ENCODE measurements around the gene SUV39H2.

The SUV39H2 gene

GRCh38 chr10:14909101-14909500 lies 30.4 kb downstream of the SUV39H2 start:
- in situ Hi-C loops (cut with MboI; ENCODE audit: low sequenced_read_pairs, unreplicated experiment): no loop called here
- TF ChIP-seq CTCF (IDR thresholded peaks at IDR 0.05; ENCODE audit: borderline replicate concordance, control extremely low read depth, extremely low read depth, insufficient read depth, missing control alignments): no peak
- no peak for DNase-seq (ENCODE audit: low spot score)

GRCh38 chr10:14910953-14911352 lies 32.3 kb downstream of the SUV39H2 start:
- no peak for TF ChIP-seq CTCF (IDR thresholded peaks at IDR 0.05; ENCODE audit: borderline replicate concordance, control extremely low read depth, extremely low read depth, insufficient read depth, missing control alignments)
- in situ Hi-C loops (cut with MboI; ENCODE audit: low sequenced_read_pairs, unreplicated experiment): no loop called here
- no peak for DNase-seq (ENCODE audit: low spot score)

GRCh38 chr10:14911801-14912200 lies 33.1 kb downstream of the SUV39H2 start:
- no peak for TF ChIP-seq CTCF (IDR thresholded peaks at IDR 0.05; ENCODE audit: borderline replicate concordance, control extremely low read depth, extremely low read depth, insufficient read depth, missing control alignments)
- in situ Hi-C loops (cut with MboI; ENCODE audit: low sequenced_read_pairs, unreplicated experiment): no loop called here
- DNase-seq (ENCODE audit: low spot score): no peak

- TF ChIP-seq CTCF (IDR thresholded peaks at IDR 0.05; ENCODE audit: borderline replicate concordance, control extremely low read depth, extremely low read depth, insufficient read depth, missing control alignments): no peak
- in situ Hi-C loops (cut with MboI; ENCODE audit: low sequenced_read_pairs, unreplicated experiment): no loop called here
These were observed 37.9 kb downstream of the SUV39H2 start for GRCh38 chr10:14916600-14916999.

GRCh38 chr10:14917827-14918226 lies 39.2 kb downstream of the SUV39H2 start:
- DNase-seq (ENCODE audit: low spot score): no peak

More at GRCh38 chr10:14916600-14916999, 37.9 kb downstream of the SUV39H2 start:
- no peak for DNase-seq (ENCODE audit: low spot score)

GRCh38 chr10:14918964-14919363 lies 40.3 kb downstream of the SUV39H2 start:
- no peak for TF ChIP-seq CTCF (IDR thresholded peaks at IDR 0.05; ENCODE audit: borderline replicate concordance, control extremely low read depth, extremely low read depth, insufficient read depth, missing control alignments)
- in situ Hi-C loops (cut with MboI; ENCODE audit: low sequenced_read_pairs, unreplicated experiment): no loop called here
- peak; percentile 26 for DNase-seq (ENCODE audit: low spot score)

More at GRCh38 chr10:14917827-14918226, 39.2 kb downstream of the SUV39H2 start:
- in situ Hi-C loops (cut with MboI; ENCODE audit: low sequenced_read_pairs, unreplicated experiment): no loop called here
- no peak for TF ChIP-seq CTCF (IDR thresholded peaks at IDR 0.05; ENCODE audit: borderline replicate concordance, control extremely low read depth, extremely low read depth, insufficient read depth, missing control alignments)

- TF ChIP-seq CTCF (IDR thresholded peaks at IDR 0.05; ENCODE audit: borderline replicate concordance, control extremely low read depth, extremely low read depth, insufficient read depth, missing control alignments): no peak
- no peak for DNase-seq (ENCODE audit: low spot score)
These were observed 45.3 kb downstream of the SUV39H2 start for GRCh38 chr10:14924013-14924412.

More at GRCh38 chr10:14924013-14924412, 45.3 kb downstream of the SUV39H2 start:
- in situ Hi-C loops (cut with MboI; ENCODE audit: low sequenced_read_pairs, unreplicated experiment): no loop called here

Measured in GM13976 (cell line).